DMS53 treated with DMSO at 0.1 percent for 48 hours (cell line): ENCODE results near the gene PHKG1.
A peak's percentile ranks its signal among the peaks of the same experiment; 100 is the strongest.
"Not testable (repeated sequence)": the region's sequence is repeated elsewhere in the genome, so short reads cannot be mapped to it uniquely, and the experiment has no call there.

Experiments
- DNase-seq: peaks from one replicate; lab custom pipeline; 2025; ENCODE audit not compliant: unreplicated experiment; lab: John Stamatoyannopoulos, UW

The PHKG1 gene

GRCh38 chr7:56083150-56083785 is 9.5 kb downstream of the PHKG1 start:
- no peak for DNase-seq

GRCh38 chr7:56081626-56082340 is 11.0 kb downstream of the PHKG1 start:
- DNase-seq = no peak

- not testable (repeated sequence) for DNase-seq
These were observed 11.9 kb downstream of the PHKG1 start for GRCh38 chr7:56080726-56081435.

GRCh38 chr7:56079450-56080185 is 13.1 kb downstream of the PHKG1 start:
- DNase-seq = peak; percentile 87

GRCh38 chr7:56078196-56078595 is 14.6 kb downstream of the PHKG1 start:
- DNase-seq = no peak

- DNase-seq = no peak
These were observed 15.1 kb downstream of the PHKG1 start for GRCh38 chr7:56077681-56078080.

GRCh38 chr7:56074371-56074791 is 18.4 kb downstream of the PHKG1 start:
- peak; percentile 83 for DNase-seq

GRCh38 chr7:56066376-56066775 is 26.4 kb downstream of the PHKG1 start:
- not testable (repeated sequence) for DNase-seq

GRCh38 chr7:56063882-56064625 is 28.7 kb downstream of the PHKG1 start, which contains the start of gene SUMF2:
SUMF2 (plus strand) TSS chr7:56064286; CDS start chr7:56064312, 26 bp downstream.
- peak; percentile 67 for DNase-seq

- DNase-seq = no peak
These were observed 29.3 kb downstream of the PHKG1 start for GRCh38 chr7:56063500-56063881.

- DNase-seq = no peak
These were observed 30.4 kb downstream of the PHKG1 start for GRCh38 chr7:56062382-56062781.

- DNase-seq = no peak
These were observed 38.8 kb downstream of the PHKG1 start for GRCh38 chr7:56053993-56054392.

GRCh38 chr7:56053379-56053778 is 39.4 kb downstream of the PHKG1 start:
- no peak for DNase-seq

GRCh38 chr7:56051339-56052191 is 41.2 kb downstream of the PHKG1 start, which contains the start of the genes CCT6A and PSPH:
CCT6A (plus strand) TSS chr7:56051765; CDS start chr7:56051849, 84 bp downstream.
PSPH (minus strand) TSS chr7:56051444; CDS start chr7:56021212, 30,232 bp downstream.
- DNase-seq = peak; percentile 95

- DNase-seq = no peak
These were observed 41.8 kb downstream of the PHKG1 start for GRCh38 chr7:56051053-56051338.

GRCh38 chr7:56048763-56049162 is 44.0 kb downstream of the PHKG1 start:
- not testable (repeated sequence) for DNase-seq

- DNase-seq = no peak
These were observed 44.5 kb downstream of the PHKG1 start for GRCh38 chr7:56048245-56048644.

- not testable (repeated sequence) for DNase-seq
These were observed 45.2 kb downstream of the PHKG1 start for GRCh38 chr7:56047446-56048116.
